Colon (tissue), 2 donors: Measurements from ENCODE around the gene ZIM2.

ENCODE experiments used
- FAIRE-seq: peaks from 2 replicates; lab custom pipeline; 2012; peaks lifted over from hg19 to GRCh38; lab: Jason Lieb, UNC
- donor health status: control.
- donor health status: control.

Gene ZIM2

DNA sequence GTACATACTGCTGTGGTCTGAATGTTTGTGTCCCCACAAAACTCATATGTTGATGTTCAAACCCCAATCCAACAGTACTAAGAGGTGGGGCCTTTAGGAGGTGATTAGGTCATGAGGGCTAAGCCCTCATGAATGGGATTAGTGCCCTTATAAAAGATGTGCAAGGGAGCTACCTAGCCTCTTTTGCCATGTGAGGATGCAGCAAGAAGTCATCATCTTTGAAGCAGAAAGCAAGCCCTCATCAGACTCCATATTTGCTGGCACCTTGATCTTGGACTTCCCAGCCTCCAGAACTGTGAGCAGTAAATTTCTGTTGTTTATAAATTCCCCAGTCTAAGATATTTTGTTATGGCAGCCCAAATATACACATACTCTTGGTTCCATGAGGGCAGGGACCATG lies 33.9 kb downstream of the ZIM2 start:
- no peak for FAIRE-seq

GRCh38 chr19:56778351-56778750 lies 62.2 kb downstream of the ZIM2 start:
- no peak for FAIRE-seq

DNA sequence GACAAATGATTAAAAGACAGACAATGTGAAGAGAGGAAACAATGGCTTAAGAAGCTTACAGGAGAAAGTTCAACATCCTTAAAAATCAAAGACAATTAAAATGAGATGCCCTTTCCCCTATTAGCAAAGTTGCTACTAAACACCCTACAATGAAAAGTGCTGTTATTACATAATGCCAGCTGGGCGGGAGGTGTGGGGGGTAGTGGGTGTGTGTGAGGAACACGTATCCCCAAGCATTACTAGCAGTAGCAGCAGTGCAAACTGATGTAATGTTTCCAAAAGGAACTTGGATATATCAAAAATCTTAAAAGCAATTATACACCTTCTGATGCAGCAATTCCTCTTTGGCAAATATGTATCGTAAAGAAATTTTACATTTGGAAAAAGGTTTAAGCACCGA lies 70.9 kb downstream of the ZIM2 start:
- no peak for FAIRE-seq

DNA sequence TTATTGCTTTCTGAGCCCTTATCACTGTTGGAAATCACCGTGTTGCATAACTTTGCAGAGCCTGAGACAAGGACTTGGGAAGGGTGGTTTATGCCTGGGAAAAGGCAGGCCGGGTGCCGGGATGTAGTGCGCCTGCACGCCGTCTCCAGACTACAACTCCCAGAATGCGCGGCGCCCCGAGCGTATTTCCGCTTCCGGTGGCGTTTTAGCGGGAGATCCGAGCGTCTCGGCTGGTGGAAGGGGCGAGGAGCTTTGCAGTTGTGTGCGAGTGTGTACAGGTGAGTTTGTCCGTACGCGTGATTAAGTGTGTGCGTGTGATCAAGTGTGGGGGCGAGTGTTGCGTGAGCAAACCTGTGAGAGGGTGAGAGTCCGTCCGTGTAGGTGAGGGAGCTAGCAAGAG lies 75.4 kb downstream of the ZIM2 start:
- no peak for FAIRE-seq

DNA sequence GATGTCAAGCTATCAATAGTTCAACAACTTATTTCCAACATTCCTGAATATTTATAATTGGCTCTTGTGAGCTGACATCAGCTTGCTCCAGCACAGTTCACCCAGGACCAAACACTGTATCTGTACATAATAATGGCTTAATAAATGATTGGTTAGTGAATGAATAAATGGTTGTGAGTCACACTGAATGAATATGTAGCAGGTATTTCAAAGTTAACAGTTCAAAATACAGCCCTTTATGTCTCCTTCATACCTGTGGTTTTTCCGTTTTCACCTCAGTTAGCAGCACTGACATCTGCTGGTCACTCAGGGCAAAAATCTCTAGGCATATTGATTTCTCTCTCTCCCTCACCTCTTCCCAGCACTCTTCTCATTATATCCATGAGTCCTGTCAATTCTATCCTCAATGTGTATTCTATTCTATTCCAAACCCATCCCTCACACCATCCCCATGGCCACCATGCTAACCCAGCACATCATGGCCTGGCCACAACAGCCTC lies 76.3 kb downstream of the ZIM2 start:
- FAIRE-seq, result no peak

GRCh38 chr19:56760842-56761241 lies 79.7 kb downstream of the ZIM2 start:
- no peak for FAIRE-seq

- FAIRE-seq, result no peak
Measured at GRCh38 chr19:56759531-56759930, 81.0 kb downstream of the ZIM2 start.

DNA sequence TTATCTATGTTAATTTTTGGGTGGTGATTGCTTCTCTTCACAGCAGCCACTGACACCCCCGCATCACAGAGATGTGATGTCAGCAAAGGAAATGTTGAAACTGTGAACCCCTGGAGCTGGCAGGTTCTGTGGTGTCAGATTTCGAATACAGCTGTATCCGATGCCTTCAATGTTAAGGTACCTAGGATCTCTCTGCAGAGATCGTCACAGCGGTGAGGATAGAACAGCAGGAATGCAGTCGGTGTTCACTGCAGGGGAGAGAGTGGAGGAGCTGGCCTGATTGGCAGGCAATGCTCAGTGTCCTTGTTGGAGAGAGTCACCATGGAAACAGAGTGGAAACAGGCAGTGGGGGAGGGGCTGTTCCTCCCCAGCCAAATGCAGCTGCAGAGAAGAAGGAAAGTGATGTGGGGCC lies 89.4 kb downstream of the ZIM2 start:
- FAIRE-seq, result no peak

GRCh38 chr19:56750658-56751057 lies 89.9 kb downstream of the ZIM2 start:
- no peak for FAIRE-seq

GRCh38 chr19:56748378-56748777 lies 92.1 kb downstream of the ZIM2 start:
- FAIRE-seq, result no peak

GRCh38 chr19:56746367-56746766 lies 94.2 kb downstream of the ZIM2 start:
- no peak for FAIRE-seq

DNA sequence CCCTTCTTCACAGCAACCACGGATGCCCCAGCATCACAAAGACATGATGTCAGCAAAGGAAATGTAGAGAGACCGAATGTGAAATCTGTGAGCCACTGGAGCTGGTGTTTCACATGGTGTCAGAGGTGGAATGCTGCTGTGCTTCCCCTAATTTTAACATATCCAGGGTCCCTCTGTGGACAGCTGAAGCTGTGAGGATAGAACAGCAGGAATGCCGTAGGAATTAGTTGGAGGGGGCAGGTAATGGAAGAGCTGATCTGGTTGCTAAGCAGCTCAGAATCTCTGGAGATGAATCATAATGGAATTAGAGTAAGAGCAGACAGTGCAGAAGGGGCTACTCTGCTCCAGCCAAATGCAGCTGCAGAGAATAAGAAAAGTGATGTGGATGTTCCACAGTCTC lies 100.0 kb downstream of the ZIM2 start:
- no peak for FAIRE-seq

GRCh38 chr19:56736571-56736970 lies 104.0 kb downstream of the ZIM2 start:
- no peak for FAIRE-seq

DNA sequence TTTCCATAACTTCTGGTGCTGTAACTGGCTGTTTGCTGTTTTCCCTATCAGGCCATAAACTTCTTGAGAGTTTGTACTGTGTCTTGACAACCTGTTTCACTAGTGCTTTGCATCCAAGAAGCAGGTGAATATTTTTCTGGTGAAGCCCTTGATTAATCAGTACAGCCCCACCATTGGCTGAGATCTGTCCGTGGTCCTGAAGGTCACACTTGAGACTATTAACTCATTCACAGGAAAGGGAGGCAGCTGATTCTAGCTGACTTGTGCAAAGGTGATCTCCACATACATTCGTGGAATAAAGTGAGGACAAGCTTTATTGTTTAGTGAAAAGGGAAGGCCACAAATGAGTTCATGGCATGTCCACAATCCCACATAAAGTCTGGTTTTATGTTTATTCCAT lies 107.5 kb downstream of the ZIM2 start:
- no peak for FAIRE-seq

GRCh38 chr19:56727677-56728076 lies 112.8 kb downstream of the ZIM2 start:
- no peak for FAIRE-seq

GRCh38 chr19:56725829-56726424 lies 114.6 kb downstream of the ZIM2 start:
- no peak for FAIRE-seq
